ENCODE results near the gene ZNF382.
"Not testable (repeated sequence)": the region's sequence is repeated elsewhere in the genome, so short reads cannot be mapped to it uniquely, and the experiment has no call there.

ZNF382 gene

DNA sequence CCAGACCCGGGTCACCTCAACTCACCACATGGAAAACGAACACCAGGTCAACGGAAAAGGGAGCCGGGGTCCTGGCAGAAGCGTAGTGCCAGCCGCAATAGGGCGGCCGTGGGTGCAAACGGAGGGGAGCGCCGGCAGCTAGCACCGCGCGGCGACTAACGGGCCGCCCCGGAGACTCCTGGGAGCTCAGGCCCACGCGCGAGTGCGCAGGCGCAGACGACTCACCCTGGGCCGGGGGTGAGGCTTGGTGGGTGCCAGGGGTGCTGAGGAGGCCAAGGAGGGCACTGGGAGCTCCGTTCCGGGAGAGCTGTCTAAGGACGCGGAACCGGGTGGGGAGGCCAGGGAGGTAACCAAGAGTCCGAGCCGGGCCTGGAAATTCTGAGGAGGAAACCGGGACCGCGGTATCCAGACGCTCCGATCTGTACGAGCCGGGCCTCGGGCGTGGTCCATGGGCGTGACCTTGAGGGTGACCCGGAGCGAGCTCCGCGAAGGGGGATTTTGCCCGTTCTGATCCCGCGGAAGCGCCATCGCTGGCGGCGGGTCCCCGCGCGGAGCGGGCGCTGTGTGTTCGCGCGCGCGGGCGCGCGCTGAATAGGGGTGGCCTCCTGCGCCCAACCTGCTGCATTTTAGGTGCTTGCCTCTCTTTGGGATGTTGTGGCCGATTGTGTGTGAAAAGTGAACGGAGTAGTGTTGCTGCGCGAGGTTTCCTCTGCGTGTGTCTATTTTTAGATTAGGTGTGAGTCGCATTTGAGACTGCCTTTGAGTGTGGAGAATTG lies at the start of gene ZNF382:
ZNF382 (plus strand) TSS at position 213 of the 776 bp plus-strand sequence. CDS start 4,602 bp downstream, outside the sequence.
- DNase-seq = peak; percentile 67

DNA sequence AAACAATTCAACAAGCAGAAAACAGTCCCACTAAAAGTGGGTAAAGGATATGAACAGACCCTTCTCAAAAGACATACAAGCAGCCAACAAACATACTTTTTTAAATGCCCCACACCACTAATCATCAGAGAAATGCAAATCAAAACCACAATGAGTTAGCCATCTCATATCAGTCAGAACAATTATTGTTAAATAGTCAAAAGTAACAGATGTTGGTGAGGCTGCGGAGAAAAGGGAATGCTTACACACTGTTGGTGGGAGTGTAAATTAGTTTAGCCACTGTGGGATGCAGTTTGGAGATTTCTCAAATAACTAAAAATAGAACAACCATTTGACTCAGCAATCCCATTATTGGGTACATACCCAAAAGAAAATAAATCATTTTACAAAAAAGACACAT lies 40.7 kb upstream of the ZNF382 start:
- no peak for DNase-seq

DNA sequence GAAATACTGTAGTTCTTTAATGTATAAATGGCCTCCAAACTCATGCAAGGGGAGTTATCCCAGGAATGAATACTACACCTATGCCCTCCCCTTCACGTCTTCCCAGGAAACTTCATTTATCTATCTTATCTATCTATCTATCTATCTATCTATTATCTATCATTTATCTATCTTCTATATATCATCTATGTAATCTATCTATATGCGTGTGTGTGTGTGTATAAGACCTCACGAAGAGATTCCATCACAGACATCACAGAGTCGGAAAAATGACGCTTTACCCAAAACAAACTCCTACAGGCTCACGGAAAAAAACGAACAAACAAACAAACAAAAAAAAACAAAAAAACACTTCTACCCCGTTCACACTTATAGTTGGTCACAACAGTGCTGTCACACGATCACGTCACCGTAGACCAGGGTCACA lies 32.5 kb upstream of the ZNF382 start:
- DNase-seq = no peak

DNA sequence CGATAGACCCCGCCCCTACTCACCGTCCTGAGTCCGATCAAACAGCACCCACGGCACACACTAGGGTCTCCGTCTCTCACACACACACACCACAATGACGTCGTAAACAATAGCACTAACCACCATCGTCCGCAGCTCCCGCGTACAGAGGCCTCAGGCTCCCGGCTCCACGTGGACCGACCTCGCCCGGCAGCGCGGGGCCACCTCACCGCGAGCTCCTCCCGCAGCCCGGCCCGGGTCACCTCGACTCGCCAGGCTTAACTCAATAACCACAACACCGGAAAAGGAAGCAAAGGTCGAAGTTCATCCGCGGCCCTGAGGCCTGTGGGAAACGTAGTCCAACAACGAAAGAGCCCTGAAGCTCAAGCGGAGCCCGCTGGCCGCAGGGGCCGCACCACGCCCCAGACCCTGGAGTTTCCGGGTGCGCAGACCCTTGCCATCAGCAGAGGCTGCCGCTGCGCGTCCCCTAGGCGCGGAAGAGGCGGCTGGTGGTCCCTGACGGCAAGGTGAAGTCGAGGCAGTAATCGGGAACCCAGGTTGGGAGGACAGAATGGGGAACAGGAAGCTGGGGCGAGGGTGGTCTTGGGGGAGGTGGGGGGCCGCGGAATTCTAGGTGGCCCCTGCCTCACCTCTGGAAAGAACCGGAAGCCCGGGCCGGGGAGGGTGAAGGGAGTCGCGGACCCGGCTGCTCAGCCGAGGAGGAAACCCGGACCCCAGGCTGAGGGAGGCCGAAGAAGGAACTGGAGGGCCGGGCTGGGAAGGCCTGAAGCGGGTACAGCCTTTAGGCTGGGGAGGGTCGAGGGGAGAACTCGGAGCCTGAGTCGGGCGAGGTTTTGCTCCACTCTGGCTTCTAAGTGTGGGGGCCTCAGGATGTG lies 31.9 kb upstream of the ZNF382 start, which contains the start of gene ZNF529:
ZNF529 (minus strand) TSS at position 273 of the 875 bp plus-strand sequence. CDS start 946 bp downstream, outside the sequence.
- DNase-seq = peak; percentile 89

DNA sequence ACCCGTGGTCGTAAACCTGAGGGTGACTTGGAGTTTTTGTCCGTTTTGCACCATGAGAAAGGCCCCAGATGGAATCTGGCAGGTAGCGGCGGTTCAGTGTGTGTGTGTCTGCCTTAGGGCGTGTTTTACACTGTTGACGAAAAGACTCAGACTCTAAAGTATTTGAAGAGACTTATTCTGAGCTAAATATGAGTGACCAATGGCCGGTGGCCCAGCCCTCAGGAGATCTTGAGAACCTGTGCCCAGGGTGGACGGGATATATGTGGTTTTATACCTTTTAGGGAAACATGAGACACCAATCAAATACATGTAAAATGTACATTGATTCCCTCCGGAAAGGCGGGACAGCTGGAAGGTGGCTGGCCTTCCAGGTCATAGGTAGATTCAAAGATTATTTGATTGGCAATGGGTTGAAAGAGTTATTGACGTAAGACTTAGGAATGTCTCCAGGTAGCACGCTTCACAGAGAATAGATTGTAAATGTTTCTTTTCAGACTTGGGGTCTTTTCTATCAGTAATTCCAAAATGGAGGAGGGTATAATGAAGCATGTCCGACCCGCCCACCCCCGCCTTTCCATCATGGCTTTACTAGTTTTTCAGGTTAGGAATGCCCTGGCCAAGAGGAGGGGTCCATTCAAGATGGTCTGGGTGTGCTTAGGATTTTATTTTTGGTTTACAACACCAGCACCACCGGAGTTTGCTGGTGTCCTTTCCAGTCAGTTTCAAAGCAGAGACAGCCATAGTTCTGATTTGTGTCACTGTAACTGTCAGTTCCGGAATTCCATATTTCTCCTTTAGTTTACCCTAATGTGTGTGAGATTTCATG lies 31.0 kb upstream of the ZNF382 start:
- peak; percentile 34 for DNase-seq

DNA sequence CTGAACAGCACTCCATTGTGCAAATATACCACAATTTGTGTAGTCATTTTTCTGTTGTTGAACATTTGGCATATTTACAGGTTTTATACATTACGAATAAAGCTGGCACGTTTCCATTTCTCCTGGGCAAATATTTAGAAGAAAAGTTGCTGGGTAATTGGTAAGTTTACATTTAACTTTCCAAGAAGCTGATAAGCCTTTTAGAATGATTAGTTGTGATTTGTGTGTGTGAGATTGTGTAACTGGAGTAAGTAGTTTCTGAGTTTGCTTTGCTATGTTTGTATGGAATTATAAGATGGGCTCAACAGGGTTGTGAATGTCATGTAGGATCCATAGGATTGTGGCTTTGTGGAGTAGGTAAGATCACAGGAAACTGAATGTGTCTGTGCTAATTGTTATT lies 30.4 kb upstream of the ZNF382 start:
- DNase-seq = no peak

DNA sequence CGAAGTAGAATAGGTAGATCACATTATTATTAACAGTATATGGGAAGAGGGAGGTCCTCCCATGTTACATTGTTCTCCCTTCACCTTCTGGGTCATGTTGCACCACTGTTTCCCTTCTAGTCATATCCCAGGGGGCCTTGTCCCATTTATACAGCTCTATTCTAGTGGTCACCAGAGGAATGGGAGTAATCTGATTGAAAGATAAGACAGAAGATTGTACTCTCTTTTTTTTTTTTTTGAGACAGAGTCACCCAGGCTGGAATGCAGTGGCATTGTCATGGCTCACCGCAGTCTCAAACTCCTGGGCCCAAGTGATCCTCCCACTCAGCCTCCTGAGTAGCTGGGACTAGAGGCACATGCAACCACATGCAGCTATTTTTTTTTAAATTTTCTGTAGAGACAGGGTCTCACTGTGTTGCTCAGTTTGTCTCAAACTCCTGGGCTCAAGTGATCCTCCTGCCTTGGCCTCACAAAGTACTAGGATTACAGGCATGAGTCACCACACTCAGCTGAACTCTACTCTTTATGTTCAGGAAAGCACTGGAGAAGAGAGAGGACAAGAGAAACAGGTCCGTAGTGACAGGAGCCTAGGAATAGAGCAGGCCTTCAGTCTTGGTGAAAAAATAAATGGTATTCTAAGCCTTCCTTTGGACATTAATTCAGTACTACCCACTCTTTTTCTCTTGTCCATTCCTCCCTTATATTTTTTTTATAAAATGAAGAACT lies 27.7 kb upstream of the ZNF382 start:
- DNase-seq = no peak

DNA sequence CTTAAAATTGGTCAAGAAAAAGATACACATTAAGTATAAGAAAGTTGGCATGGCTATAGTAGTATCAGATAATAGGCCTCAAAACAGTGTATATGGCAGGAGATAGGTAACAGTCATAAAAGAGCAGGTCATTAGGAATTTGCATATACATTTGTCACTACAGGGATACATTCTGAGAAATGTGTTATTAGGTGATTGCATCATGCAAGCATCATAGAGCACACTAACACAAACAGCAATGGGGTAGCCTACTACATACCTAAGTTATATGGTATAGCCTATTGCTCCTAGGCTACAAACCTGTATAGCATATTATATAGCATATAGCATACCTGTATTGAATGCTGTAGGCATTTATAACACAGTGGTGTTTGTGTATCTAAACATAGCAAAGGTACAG lies 25.9 kb upstream of the ZNF382 start:
- no peak for DNase-seq

DNA sequence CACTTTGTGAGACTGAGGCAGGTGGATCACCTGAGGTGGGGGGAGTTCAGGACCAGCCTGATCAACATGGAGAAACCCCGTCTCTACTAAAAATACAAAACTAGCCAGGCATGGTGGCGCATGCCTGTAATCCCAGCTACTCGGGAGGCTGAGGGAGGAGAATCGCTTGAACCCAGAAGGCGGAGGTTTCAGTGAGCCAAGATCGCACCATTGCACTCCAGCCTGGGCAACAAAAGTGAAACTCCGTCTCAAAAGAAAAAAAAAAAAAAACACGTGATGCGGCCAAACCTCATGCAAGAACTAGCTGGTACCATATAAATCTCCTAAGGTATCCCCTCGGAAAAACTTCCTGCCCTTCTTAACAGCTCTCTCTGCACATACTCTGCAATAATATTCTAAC lies 2.4 kb upstream of the ZNF382 start:
- not testable (repeated sequence) for DNase-seq

DNA sequence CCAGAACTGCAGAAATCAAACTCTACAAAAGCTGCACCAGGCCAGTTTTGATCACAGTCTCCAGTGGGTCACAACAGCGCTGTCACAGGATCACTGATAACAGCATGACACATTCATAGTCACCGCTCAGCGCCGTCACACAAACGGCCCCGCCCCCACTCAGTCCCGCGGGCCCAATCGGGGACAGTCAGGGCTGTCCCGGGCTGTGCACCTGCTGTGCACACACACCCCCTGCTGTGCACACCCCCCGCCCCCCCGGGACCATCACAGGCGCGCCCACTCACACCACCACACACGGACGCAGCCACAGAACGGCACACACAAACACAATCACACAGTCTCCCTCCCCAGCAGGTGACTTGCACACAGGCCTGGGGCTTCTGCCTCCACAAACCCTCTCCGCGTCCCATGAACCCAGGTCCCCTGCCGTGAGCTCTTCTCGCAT lies 435 bp upstream of the ZNF382 start:
- DNase-seq = no peak

DNA sequence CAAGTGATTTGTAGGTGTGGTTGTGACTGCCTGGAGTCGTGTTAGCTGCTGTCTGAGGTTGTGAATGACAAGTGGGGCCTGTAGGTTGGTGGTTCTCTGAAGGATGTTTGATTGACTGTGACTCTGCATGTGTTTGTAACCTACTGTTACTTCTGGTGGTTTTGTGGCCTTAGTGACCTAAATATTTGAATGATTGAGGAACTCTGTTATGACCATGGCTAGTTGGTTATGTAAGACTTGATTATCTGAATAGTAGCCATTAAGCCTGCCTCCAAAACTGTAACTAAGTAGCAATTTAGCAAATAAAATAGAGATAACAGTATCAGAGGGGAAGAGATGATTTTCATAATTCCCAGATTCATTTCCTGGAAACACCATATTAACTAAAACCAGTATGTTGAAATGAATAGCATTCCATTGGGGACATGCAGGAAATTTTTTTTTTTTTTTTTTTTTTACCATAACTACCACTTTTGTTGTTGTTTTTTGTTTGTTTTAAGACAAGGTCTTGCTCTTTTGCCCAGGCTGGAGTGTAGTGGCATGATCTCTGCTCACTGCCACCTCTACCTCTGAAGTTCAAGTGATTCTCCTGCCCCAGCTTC lies 865 bp downstream of the ZNF382 start:
- peak; percentile 67 for DNase-seq

DNA sequence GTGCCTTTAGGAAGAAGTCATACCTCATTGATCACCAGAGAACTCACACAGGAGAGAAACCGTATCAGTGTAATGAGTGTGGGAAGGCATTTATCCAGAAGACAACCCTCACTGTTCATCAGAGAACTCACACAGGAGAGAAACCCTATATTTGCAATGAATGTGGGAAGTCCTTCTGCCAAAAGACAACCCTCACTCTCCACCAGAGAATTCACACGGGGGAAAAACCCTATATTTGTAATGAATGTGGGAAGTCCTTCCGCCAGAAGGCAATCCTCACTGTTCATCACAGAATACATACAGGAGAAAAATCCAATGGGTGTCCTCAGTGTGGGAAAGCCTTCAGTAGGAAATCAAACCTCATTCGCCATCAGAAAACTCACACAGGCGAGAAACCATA lies 21.9 kb downstream of the ZNF382 start:
- DNase-seq = no peak

DNA sequence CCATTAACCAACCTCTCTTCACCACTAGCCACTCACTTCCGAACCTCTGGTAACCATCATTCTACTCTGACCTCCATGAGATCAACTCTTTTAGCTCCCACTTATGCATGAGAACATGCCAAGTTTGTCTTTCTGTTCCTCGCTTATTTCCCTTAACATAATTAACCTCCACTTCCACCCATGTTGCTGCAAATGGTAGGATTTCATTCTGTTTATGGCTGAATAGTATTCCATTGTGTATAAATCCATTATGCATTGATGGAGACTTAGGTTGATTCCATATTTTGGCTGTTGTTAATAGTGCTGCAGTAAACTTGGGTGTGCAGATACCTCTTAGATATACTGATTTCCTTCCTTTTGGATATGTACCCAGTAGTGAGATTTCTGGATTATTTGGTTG lies 30.2 kb downstream of the ZNF382 start:
- no peak for DNase-seq

DNA sequence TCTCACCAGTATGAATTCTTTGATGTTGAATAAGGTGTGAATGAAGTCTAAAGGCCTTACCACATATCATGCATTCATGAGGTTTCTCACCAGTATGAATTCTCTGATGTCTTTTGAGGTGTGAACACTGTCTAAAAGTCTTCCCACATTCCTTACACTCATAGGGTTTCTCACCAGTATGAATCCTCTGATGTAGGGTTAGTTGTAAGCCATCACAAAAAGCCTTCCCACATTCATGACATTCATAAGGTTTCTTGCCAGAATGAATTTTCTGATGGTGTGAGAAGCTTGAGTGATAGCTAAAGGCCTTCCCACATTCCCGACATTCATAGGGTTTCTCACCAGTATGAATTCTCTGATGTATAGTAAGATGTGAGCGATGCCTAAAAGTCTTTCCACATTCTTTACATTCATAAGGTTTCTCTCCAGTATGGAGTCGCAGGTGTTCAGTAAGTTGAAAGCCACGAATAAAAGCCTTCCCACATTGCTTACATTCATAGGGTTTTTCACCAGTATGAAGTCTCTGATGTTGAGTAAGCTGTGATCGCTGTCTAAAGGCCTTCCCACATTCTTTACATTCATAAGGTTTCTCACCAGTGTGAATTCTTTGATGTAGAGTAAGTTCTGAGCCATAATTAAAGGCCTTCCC lies 33.9 kb downstream of the ZNF382 start:
- no peak for DNase-seq

DNA sequence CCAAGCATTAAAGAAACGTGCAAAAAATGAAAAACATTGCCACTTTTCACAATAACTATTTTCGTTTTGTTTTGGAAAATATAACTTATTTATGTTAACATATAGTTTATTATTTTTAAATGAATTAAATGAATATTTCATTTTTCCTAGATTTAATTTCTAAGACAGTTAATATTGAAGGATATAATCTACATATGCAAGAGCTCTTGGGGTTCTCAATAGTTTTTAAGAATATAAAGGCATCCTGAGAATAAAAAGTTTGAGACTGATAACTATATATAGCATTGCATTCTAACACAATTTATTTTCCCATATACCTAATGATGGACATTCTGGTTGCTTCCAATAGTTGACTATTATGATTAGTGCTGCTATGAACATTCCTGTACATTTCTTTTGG lies 41.6 kb downstream of the ZNF382 start:
- DNase-seq = no peak

DNA sequence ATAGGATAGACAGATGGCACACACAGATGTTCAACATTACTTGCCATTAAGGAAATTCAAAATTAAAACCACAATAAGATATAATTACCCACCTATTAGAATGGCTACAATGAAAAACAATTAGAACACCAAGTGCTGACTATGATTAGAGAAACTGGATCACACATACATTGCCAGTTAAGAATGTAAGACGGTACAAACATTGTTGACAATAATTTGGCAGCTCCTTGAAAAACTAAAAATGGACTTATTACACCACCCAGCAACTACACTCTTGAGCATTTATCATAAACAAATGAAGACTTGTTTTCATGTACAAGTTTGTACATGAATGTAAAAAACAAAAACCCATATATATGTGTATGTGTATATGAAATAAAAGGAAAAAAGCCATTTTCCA lies 47.8 kb downstream of the ZNF382 start:
- DNase-seq = no peak

DNA sequence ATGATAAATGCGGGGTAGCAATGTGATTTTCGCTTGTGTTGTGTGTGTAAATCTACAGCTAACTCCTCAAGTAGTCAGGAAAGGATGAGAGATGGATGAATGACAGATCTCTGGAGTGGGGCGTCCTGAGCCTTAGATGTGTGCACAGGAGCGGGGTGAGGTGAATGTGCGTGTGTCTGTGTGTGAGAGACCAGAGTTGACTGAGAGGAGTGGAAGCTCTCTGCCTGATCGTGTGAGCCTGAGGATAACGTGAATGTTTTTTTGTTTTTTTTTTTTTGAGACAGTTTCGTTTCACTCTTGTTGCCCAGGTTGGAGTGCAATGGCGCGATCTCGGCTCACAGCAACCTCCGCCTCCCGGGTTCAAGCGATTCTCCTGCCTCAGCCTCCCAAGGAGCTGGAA lies 60.7 kb downstream of the ZNF382 start:
- no peak for DNase-seq

DNA sequence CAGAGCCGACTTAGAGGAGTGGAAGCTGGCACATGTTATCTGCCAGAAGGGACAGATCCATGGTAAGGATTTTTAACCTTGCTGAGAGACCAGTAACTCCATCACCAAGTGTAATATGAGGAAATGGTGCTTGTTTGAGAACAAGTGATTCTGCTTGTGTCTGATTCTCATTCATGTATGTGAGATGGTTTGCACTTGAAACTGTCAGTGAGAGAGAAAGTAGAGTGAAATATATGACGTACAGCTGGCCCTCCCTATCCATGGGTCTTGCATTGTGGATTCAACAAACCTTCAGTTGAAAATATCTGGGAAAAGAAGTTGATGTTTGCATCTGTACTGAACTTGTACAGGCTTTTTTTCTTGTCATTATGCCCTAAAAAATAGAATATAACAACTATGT lies 63.5 kb downstream of the ZNF382 start:
- no peak for DNase-seq

DNA sequence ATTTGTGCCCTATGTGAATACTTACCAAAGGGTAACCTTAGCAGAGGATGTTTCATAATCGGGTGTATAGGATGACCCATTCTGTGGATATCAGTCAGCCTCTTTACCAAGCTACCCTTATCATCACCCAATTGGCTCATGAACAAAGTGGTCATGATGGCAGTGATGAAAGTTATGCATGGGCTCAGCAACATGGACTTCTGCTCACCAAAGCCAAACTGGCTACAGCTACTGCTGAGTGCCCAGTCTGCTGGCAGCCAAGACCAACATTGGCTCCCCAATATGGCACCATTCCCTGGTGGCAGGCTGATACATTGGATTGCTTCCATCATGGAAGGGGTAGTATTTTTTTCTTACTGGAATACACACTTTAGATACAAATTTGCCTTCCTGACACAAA lies 67.3 kb downstream of the ZNF382 start:
- no peak for DNase-seq

DNA sequence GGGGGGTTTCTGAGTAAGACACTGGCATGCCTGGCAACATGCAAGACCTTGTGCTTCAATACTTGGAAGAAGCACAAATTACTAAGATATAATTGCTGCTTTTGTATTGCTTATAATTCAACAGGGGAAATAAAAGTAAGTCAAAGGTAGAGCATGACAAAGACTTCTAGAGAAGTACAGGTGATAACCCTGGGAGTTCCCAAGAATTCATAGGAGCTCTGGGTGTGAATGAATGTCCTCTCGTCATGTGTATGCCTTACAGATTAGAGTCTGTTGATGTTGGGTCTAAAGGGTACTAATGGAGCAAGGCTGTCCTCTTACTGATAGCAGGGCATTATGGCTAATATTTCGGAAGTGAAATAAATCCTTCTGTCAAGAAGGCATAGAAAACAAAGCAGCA lies 69.1 kb downstream of the ZNF382 start:
- DNase-seq = no peak

DNA sequence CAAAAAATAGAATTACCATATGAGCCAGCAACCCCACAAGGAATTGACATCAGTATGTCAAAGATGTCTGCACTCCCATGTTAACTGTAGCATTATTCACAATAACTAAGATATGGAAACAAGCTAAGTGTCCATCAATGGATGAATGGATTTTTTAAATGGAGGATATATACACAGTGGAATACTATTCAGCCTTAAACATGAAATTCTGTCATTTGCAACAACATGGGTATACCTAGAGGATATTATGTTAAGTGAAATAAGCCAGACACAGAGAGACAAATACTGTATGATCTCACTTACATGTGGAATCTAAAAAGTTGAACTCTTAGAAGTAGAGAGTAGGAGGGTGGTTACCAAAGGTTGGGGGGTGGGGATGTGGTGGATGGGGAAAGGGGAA lies 74.3 kb downstream of the ZNF382 start:
- no peak for DNase-seq
